ENCODE measurements around the gene PDK2.

PDK2 gene

DNA sequence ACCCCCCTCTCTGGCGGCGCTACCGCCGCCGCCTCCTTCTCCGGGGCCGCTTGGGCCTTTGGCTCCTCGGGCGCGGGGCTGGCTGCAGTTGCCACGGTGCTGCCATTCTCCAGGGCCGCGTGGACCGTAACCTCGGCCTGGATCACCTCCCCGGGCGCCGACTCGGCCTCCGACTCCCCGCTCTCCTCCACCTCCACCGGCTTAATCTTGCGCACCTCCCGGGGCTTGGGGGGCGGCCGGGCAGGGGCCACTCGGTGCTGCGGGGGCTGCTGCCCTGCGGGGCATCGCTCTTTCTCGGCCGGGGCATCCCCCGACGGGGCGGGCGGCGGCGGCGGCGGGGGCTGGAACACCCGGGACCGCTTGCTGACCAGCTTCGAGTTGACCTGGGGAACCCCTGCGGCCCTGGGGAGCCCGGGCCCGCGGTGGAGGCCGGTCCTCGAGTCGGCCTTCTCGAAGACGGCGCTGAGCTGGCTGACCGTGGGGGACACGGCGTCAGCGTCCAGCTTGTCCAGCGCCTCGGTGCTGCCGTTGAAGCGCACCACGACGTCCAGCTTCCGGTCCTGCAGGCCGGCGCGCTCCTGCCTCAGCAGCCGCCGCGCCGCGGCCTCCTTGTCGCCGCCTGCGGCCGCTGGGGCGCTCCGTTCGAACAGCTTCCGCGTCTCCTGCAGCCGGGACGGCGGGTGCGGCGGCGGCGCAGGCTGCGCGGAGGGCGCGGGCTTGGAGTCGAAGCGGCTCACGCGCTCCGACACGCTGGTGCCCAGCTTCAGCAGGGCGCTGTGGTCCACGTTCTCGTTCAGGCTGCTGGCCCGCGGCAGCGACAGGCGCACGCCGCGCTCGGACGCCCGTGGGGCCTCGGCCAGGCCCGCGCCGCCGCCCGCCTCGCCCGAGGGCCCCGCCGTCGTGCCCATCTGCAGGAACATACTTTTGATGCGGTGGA is 54.5 kb downstream of the PDK2 start:
- peak; percentile 70 for DNase-seq (ENCODE audit: low spot score)

DNA sequence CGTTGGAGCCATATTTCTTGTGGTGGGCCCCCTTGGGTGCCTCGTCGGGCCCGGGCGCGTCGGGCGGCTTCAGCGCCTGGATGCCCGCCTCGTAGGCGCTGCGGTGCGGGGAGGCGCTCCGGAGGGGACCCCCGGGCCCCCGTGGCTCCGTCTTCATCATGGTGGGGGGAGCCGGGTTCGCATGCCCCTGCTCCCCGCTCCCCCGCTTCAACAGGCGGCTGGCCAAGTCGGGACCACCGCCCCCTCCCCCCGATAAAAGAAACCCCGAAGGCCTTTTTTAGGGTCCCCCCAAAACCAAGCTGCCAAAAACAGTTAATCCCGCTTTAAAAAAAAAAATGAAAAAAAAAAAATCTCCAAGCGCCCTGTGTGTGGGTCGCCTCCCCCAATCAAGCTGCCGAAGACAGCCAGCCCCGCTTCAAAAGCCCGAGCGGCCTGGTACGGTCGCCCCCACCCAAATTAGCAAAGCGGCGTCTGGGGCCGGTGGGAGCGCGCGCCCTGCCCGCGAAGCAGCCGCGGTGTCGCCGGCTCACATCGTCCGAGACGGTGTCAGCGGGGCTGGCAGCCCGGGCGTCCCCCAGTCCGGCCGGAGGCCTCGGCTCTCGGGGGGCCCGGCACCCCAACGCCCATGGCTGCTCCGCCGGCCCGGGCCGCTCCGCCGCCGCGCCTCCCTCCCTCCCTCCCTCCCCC is 55.3 kb downstream of the PDK2 start, which contains the start of gene PPP1R9B:
Gene PPP1R9B, minus strand, starts transcription at position 324 of the 687 bp plus-strand sequence. Its CDS starts 164 bp downstream, at position 160.
- no peak for DNase-seq (ENCODE audit: low spot score)

DNA sequence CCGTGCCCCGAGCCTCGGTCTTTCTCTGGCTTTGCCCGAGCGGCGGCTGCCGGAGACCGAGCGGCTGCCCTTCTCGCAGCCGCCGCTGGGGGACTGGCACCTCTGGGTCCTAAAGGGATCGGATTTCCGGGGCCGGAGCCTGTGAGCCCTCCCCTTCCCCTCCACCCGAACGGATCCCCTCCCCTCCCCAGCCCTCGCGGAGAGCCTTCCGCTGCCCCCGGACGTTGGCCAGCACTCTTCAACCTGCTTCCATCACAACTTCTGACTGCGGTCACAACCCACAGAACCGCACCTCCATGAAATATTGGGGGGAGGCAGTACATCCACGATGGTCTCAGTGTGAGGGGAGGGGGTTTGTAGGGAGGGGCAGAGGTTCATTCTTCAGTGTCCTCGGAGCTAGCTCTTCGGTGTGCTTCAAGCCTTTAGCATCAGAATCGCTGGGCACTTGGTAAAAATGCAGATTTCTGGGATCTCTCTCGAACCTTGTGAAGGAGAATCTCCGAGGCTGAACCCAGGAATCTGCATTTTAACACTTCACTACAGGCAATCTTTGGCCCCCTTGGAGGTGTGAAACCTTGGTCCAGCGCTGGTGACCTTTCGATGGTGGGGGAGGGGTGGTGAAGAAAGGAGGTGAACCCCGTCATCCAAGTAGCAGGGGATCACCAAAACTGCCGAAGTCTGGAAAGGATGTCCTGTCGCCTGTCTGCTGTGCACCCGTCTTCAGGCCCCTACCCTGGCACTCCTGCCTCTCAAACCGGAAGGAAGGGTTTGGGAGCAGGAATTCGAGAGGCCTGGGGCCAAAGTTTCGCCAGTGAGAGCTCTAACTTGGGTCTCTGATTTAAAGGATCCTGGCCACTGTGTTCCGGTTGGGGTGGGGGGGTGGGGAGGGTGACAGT is 56.1 kb downstream of the PDK2 start:
- DNase-seq (ENCODE audit: low spot score), result peak; percentile 87

DNA sequence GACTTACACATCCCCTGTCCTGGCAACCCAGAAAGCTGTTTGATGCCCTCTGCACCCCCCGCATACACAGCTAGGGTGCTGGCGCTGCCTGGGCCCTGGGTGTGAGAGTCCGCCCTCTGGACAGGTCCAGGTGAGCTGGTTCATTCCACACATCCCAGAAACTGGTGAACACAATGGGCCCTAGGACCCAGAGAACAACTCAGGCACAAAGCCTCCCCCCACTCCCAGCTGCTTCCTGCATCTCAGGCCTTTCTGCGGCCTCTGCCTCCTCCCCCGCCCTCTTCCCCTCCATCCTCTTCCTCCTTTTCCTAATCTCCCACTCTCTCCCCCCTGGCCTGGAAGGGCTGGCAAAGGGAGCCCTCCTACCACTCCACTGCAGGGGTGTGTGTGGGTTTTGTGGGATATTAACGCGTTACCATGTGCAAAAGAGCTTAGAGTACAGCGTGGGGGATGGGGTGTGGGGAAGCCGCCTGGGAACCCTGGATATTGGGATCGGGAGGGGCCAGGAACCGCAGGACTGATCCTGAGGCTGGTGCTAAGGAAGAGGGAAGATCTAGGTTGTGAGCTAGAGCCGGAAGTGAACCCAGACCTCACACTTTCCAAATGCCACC is 56.9 kb downstream of the PDK2 start:
- DNase-seq (ENCODE audit: low spot score), result peak; percentile 70

DNA sequence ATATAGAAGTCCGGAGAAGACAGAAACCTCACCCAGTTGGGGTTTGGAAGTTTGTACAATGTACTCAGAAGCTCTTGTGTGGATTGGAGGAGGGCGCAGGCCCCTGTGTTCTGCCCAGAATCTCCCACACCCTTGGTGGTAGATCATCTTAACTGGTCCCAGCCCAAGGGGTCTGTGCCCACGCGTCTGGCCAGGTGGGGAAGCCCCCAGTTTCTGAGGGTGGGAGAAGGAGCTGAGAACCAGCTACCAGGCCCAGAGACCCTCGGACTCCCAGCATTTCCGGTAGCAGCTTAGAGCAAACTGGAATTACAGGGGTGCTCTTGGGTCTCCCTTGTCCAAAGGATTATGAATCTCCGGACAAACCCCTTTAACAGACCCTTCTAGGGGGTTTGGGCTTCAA is 57.6 kb downstream of the PDK2 start:
- peak; percentile 31 for DNase-seq (ENCODE audit: low spot score)

DNA sequence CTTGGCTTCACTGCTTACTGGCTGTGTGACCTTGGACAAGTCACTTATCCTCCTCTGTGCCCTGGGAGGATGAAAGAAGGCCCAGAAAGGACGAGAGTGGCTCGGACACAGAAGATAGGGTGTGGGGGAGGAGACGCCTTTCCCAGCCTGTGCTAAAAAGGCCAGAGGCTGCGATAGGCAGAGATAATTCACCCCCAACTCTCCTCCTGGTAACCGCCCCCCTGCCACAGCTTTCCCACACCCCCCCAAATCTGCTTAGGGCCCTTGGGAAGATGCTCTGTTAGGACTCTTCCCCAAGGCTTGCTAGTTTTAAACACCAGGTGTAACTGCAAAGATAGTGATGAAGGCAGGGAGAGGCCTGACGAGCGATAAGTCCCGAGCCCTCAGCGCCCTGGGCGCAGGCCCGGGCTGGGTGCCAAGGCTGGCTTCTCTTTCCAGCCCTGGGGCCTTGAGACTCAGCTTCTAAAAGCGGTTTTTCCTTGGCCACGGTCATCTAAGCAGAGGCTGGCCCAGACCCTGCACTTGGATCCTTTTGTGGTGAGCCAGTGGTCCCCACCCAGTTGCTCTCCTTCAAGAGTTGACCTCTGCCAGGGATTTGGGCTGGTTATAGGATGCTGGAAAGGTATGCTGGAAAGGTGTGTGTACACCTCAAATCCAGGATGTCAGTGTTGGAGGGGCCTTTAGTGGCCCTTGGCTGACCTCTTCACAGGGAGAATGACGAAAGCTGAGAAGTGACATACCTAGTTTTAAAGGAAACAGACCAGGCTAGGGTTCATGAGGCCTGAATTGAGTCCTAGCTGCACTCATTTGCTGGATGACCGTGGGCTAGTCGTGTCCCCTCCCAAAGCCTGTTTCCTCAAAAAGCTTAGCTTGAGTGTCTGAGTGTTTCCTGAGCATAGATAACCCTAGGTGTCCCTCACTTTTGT is 58.8 kb downstream of the PDK2 start:
- DNase-seq (ENCODE audit: low spot score), result peak; percentile 94

DNA sequence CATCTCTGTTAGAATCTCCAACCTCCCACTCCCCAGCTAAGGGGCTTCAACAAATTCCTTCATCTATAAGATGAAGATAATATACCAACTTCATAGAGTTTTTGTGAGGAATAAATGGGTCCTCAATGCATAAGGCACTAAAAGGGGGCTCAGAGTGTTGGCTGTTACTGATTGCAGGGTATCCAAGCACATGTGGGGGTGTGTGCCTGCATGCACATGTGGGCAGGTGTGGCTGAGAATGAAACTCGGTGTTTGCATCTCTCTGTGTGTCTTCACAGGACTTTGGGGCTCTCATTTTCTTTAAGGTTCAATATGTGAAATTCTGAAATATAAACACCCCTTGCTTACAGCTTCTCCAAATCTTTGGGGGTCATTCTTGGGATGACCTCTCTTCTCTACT is 59.5 kb downstream of the PDK2 start:
- DNase-seq (ENCODE audit: low spot score), result peak; percentile 42

DNA sequence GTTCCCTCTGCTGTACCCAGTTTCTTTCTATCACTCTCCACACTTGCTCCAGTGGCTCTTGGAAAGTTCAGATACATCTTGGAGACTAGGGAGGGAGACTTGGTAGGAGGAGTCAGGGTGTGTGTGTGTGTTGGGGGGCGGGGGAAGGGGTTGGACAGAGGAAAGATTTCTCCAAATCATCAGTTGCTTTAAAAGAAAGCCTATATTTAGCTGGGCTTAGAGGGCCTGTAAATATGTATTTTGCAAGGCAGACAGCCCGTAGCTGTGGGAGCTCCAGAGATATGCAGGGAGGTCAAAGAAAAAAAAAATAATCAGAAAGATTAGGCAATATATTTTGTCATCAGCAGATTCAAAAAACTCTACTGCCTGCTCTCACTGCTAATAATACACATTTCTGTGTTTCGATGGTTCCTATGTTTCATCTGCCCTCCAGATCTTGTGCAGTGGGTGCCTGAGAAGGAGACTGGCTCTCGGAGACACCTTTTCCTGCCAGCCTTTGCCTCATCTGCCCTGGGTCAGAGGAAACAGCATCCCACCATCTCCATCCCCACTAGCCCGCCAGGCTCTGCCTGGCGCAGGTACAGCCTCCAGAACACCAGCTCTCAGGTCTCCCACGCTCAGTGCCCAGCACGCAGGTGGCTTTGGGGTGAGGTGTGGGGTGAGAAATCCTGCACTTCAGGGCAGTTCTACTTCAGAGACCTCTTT is 60.1 kb downstream of the PDK2 start:
- peak; percentile 46 for DNase-seq (ENCODE audit: low spot score)

DNA sequence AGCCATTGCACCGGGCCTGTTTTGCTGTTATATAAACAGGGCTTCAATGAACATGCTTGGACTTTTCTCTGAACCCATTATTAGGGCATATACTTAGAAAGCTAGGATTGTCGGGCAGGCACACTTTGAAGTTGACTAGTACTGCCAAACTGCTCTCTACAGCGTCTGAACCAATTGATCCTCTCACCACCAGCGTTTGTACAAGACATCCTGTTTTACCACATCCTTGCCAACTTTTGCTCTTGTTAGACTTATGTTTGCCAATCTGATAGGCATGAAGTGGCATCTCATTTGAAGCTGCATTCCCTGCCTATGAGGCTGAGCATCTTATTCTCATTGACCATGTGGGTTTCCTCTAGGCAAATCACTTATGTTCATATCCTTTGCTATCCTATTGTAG is 62.7 kb downstream of the PDK2 start:
- peak; percentile 13 for DNase-seq (ENCODE audit: low spot score)

DNA sequence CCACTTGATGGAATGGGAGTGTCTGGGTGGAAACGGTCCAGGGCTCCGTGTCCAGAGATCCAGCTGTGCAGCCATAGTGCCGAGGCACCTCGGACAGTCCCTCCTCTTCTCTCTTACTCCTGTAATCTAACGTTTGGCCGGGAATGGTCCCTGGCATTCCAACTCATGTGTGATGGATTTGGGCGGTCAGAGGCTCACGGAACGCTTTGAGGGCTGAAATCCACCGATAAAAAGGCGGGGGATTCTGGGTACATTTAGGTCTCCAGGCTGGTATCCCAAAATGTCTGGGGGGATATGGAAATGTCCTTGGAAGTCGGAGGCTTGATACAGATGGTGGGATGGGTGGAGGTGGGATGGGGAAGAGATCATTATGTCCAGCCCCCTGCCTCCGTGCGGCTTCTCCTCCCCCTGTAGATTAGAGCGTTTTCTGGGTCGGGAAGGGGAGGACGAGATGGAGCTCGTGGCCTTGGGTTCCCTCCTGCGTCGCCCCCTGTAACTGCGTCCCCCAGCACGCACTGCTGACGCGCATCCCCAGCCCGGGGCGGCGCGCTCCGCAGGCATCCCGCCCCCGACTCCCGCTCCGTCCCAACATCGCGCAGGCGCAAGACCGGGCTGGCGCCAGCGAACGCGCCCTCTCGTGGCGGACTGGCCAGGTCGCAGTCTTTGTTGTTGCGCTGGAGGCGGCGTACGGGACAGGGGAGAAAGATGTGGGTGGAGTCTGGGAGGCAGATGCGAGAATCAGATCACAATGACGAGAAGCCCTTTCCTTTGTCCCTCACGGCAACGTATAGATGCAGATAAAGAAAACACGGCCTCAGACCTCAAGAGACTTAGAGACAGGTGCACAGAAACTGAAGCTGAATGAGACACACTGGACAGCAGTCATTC is 66.1 kb downstream of the PDK2 start:
- peak; percentile 90 for DNase-seq (ENCODE audit: low spot score)
